H1 (cell line): ENCODE results near the gene RAB2B. TPM values are rescaled to one million over a fixed set of nuclear protein-coding genes. Genes with fewer than 3 reads are reported as not detected.

Experiments
- ASH2L ChIP-seq: fragments of 200-600, 300-600 bp; sonication (generic); IDR thresholded peaks from one replicate; pipeline ENCODE4 v1.7.1; 2017; ENCODE audit warnings: low read length
- EP300 ChIP-seq, 2 experiments: IDR thresholded peaks; 1 replicate in 1 of 2; 2 replicates in 1 of 2; pipeline ENCODE4 v1.6.1; 2011 to 2012; ENCODE audit warnings: low read depth in 2 of 2, low read length in 2 of 2, mild to moderate bottlenecking in 2 of 2, borderline replicate concordance in 1 of 2, inconsistent platforms in 1 of 2, moderate library complexity in 1 of 2
- EZH2 ChIP-seq: fragments of 200-600 bp; sonication (generic); IDR thresholded peaks from 2 replicates; pipeline ENCODE4 v1.7.1; 2012; ENCODE audit warnings: low read depth, mild to moderate bottlenecking, moderate library complexity, low read length, inconsistent platforms; ENCODE audit not compliant: severe bottlenecking
- POLR2A ChIP-seq, 2 experiments: IDR thresholded peaks; 1 replicate in 1 of 2; 2 replicates in 1 of 2; pipeline ENCODE4 v1.6.1; 2011; ENCODE audit warnings: low read depth in 2 of 2, low read length in 2 of 2, mild to moderate bottlenecking in 2 of 2; ENCODE audit errors: control extremely low read depth in 1 of 2
- RBBP5 ChIP-seq: IDR thresholded peaks from 2 replicates; pipeline ENCODE4 v1.7.1; 2012; ENCODE audit warnings: low read depth, mild to moderate bottlenecking, inconsistent platforms, low read length, moderate library complexity, borderline replicate concordance
- polyA plus RNA-seq, 7 experiments: library from polyadenylated mRNA; depleted of rRNA in 3 of 7; stranded (reverse) in 5 of 7; unstranded in 2 of 7; fragments of >200 nt in 5 of 7; fragments of 200-250 nt in 2 of 7; gene quantifications; 1 replicate in 5 of 7; 2 replicates in 1 of 7; 4 replicates in 1 of 7; pipeline versions ENCODE4 v1.2.1 to v1.2.3, GENCODE V29; 2011 to 2013; ENCODE audit warnings: missing spikeins in 2 of 7, mixed read lengths in 2 of 7
- total RNA-seq: library from RNA; stranded (reverse); fragmentation: NEBNext Ultra II Directional; extraction: Animal tissue kit (Norgen Biotek cat#: 25700); gene quantifications from 2 replicates; pipeline ENCODE4 v1.2.1, GENCODE V29; 2021
- TF ChIP-seq, protein P1 (sequence below): fragments of 300-600 bp; sonication (generic); IDR thresholded peaks from 2 replicates; pipeline ENCODE4 v1.7.1; 2012; ENCODE audit warnings: low read length, moderate library complexity, mild to moderate bottlenecking, inconsistent platforms; ENCODE audit not compliant: insufficient replicate concordance
- TF ChIP-seq, protein P2 (sequence below), 3 experiments: IDR thresholded peaks; 1 replicate in 2 of 3; 2 replicates in 1 of 3; pipeline versions ENCODE4 v1.5.1 to v1.6.1; 2011; ENCODE audit warnings: low read length in 3 of 3, mild to moderate bottlenecking in 3 of 3, inconsistent platforms in 2 of 3, low read depth in 1 of 3, moderate library complexity in 1 of 3; ENCODE audit not compliant: insufficient read depth in 1 of 3; ENCODE audit errors: control extremely low read depth in 1 of 3

RAB2B gene
- total and polyA plus RNA-seq, 2 of the 8 experiments (the other 6 are each of a cell fraction or from before 2014, with no cell fraction given) = 23.4 to 26.1 TPM

DNA sequence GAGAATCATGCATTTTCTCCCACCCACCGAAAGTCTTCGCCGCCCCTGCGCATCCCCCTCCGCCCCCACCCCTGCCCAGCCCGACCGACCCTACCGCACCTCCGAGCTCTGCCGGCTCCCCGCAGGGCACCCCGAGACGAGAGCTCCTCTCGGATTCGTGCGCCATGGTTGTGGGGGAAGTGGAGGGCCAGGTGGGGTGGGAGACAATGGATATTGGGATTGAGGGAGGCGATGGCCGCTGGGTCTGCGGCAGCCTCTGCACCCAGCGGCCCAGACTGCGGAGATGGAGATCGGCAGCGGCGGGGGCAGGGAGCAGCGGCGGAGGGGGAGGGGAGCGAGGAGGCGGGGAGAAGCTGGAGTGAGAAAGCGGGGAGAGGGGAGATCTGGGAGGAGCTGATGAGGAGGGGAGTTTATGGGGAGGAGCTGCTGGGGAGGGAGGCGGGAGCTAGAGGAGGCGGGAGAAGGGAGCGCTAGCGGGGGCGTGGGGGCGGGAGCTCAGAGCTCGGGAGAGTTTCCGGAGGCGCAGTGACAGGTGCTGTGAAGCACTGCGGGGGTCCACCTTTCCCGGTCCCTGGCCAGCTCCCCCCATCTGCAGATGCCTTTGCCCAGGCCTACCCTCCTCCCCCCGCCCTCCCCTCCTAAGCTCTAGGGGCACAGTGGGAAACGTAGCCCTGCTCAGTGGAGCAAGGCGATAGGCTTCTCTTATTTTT lies 49.4 kb upstream of the RAB2B start, which contains the start of gene SALL2 (continued):
- TF ChIP-seq, protein P1, sequence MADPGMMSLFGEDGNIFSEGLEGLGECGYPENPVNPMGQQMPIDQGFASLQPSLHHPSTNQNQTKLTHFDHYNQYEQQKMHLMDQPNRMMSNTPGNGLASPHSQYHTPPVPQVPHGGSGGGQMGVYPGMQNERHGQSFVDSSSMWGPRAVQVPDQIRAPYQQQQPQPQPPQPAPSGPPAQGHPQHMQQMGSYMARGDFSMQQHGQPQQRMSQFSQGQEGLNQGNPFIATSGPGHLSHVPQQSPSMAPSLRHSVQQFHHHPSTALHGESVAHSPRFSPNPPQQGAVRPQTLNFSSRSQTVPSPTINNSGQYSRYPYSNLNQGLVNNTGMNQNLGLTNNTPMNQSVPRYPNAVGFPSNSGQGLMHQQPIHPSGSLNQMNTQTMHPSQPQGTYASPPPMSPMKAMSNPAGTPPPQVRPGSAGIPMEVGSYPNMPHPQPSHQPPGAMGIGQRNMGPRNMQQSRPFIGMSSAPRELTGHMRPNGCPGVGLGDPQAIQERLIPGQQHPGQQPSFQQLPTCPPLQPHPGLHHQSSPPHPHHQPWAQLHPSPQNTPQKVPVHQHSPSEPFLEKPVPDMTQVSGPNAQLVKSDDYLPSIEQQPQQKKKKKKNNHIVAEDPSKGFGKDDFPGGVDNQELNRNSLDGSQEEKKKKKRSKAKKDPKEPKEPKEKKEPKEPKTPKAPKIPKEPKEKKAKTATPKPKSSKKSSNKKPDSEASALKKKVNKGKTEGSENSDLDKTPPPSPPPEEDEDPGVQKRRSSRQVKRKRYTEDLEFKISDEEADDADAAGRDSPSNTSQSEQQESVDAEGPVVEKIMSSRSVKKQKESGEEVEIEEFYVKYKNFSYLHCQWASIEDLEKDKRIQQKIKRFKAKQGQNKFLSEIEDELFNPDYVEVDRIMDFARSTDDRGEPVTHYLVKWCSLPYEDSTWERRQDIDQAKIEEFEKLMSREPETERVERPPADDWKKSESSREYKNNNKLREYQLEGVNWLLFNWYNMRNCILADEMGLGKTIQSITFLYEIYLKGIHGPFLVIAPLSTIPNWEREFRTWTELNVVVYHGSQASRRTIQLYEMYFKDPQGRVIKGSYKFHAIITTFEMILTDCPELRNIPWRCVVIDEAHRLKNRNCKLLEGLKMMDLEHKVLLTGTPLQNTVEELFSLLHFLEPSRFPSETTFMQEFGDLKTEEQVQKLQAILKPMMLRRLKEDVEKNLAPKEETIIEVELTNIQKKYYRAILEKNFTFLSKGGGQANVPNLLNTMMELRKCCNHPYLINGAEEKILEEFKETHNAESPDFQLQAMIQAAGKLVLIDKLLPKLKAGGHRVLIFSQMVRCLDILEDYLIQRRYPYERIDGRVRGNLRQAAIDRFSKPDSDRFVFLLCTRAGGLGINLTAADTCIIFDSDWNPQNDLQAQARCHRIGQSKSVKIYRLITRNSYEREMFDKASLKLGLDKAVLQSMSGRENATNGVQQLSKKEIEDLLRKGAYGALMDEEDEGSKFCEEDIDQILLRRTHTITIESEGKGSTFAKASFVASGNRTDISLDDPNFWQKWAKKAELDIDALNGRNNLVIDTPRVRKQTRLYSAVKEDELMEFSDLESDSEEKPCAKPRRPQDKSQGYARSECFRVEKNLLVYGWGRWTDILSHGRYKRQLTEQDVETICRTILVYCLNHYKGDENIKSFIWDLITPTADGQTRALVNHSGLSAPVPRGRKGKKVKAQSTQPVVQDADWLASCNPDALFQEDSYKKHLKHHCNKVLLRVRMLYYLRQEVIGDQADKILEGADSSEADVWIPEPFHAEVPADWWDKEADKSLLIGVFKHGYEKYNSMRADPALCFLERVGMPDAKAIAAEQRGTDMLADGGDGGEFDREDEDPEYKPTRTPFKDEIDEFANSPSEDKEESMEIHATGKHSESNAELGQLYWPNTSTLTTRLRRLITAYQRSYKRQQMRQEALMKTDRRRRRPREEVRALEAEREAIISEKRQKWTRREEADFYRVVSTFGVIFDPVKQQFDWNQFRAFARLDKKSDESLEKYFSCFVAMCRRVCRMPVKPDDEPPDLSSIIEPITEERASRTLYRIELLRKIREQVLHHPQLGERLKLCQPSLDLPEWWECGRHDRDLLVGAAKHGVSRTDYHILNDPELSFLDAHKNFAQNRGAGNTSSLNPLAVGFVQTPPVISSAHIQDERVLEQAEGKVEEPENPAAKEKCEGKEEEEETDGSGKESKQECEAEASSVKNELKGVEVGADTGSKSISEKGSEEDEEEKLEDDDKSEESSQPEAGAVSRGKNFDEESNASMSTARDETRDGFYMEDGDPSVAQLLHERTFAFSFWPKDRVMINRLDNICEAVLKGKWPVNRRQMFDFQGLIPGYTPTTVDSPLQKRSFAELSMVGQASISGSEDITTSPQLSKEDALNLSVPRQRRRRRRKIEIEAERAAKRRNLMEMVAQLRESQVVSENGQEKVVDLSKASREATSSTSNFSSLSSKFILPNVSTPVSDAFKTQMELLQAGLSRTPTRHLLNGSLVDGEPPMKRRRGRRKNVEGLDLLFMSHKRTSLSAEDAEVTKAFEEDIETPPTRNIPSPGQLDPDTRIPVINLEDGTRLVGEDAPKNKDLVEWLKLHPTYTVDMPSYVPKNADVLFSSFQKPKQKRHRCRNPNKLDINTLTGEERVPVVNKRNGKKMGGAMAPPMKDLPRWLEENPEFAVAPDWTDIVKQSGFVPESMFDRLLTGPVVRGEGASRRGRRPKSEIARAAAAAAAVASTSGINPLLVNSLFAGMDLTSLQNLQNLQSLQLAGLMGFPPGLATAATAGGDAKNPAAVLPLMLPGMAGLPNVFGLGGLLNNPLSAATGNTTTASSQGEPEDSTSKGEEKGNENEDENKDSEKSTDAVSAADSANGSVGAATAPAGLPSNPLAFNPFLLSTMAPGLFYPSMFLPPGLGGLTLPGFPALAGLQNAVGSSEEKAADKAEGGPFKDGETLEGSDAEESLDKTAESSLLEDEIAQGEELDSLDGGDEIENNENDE = no peak
- TF ChIP-seq ASH2L = peak; percentile 71
- no peak for TF ChIP-seq EZH2
- peak; percentile 51; the same call in 1 of the 2 replicates for TF ChIP-seq RBBP5
- peak in 1 of 2 experiments; percentile 87; a peak in 1 of 3 replicates for TF ChIP-seq EP300 (IDR thresholded peaks at IDR 0.05; ENCODE audit: borderline replicate concordance in 1 of 2, low read depth in 2 of 2, low read length in 2 of 2)
- TF ChIP-seq, protein P2, sequence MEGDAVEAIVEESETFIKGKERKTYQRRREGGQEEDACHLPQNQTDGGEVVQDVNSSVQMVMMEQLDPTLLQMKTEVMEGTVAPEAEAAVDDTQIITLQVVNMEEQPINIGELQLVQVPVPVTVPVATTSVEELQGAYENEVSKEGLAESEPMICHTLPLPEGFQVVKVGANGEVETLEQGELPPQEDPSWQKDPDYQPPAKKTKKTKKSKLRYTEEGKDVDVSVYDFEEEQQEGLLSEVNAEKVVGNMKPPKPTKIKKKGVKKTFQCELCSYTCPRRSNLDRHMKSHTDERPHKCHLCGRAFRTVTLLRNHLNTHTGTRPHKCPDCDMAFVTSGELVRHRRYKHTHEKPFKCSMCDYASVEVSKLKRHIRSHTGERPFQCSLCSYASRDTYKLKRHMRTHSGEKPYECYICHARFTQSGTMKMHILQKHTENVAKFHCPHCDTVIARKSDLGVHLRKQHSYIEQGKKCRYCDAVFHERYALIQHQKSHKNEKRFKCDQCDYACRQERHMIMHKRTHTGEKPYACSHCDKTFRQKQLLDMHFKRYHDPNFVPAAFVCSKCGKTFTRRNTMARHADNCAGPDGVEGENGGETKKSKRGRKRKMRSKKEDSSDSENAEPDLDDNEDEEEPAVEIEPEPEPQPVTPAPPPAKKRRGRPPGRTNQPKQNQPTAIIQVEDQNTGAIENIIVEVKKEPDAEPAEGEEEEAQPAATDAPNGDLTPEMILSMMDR (IDR thresholded peaks at IDR 0.05; ENCODE audit: control extremely low read depth in 1 of 3, insufficient read depth in 1 of 3, low read depth in 1 of 3, low read length in 3 of 3) = no peak
- peak; percentile 36 to 85 for TF ChIP-seq POLR2A (IDR thresholded peaks at IDR 0.05; ENCODE audit: control extremely low read depth in 1 of 2, low read depth in 2 of 2, low read length in 2 of 2)
